LNCAP (cell line): ENCODE measurements around the gene TBX2.

Source experiments
- CTCF ChIP-seq: fragments of 450-650 bp; IDR thresholded peaks from 2 replicates; pipeline ENCODE4 v1.5.1; 2017; ENCODE audit warnings: mild to moderate bottlenecking

The TBX2 gene

DNA sequence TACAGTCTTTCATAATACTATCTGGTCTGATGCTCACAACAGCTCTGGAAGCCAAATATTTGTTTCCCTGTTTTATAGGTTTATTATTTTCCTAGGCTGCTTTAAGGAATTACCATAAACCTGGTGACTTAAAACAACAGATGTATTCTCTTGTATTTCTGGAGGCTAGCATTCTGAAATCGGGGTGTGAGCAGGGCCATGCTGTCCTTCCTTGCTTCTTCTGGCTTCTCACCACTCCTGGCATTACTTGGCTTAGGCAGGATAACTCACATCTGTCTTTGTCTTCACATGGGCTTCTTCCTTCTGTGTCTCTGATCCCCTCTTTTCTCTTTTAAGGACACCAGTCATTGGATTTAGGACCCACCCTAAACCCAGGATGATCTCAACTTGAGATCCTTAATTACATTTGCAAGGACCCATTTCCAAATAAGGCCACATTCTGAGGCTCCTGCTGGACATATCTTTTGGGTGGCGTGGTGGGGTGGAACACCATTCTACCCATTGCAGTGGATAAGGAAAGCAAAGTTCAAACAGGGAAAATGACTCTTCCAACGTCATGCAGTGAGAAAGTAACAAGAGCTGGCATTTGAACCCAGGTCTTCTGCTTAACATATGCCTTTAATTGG lies 39.2 kb upstream of the TBX2 start:
- TF ChIP-seq CTCF, result no peak

- TF ChIP-seq CTCF, result no peak
These were observed 38.6 kb upstream of the TBX2 start for GRCh38 chr17:61361084-61361483.

DNA sequence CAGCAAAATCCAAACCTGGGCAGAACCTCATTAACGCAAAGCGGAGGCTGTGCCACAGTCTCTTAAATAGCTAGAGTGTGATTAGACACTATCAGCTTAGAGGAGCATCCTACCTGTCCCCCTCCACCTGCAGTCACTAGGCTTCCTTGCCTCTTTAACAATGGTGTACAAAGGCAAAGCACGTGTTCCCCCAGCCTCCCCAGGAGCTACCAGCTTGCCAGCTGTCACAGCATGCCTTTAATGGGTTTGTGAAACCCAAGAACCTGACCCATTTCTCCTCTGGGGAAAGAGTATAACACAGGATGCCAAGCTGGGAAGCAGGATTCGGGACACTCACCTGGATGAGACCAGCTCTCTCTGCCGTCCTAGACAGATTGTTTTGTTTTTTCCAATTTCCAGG lies 37.2 kb upstream of the TBX2 start:
- no peak for TF ChIP-seq CTCF

DNA sequence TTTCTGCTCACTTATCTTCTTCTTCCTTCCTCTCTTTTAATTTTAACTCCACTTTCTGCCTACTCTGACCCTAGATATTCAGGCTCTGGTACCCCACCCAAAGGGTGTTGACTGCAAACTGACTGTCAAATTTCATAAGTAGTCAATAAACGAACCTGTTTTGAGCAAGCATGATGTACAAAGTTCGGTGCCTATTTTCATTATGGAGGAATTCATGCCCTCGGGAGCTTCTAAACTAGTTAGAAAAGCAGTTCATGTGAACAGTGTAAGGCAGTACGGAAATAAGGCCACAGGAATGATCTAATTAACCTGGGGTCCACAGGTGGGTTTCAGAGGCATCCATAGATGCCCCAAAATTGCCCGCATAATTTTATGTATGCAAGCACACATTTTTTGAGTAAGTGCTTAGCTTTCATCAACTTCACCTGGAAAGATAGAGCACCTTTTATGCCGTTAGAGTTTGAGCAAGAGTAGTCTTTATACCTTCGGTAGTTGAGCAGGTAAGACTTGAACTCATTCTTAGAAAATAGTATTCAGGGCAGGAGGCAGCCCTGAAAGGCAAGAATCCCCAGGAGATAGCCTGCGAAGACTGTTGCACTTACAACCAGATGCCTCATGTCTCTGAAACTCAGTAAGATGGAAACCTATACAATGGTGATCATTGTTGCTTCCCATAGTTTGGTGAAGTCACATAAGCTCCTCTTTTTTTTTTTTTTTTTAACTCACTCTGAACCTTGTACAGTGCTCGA lies 36.6 kb upstream of the TBX2 start:
- no peak for TF ChIP-seq CTCF

GRCh38 chr17:61363601-61364462 lies 35.8 kb upstream of the TBX2 start:
- TF ChIP-seq CTCF, result no peak

GRCh38 chr17:61364463-61364846 lies 35.2 kb upstream of the TBX2 start:
- TF ChIP-seq CTCF, result no peak

- no peak for TF ChIP-seq CTCF
These were observed 33.4 kb upstream of the TBX2 start for GRCh38 chr17:61366076-61366714.
